ENCODE measurements around the gene KCNE5.
"Not testable (repeated sequence)": the region's sequence is repeated elsewhere in the genome, so short reads cannot be mapped to it uniquely, and the experiment has no call there.

KCNE5 gene, protein sequence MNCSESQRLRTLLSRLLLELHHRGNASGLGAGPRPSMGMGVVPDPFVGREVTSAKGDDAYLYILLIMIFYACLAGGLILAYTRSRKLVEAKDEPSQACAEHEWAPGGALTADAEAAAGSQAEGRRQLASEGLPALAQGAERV

DNA sequence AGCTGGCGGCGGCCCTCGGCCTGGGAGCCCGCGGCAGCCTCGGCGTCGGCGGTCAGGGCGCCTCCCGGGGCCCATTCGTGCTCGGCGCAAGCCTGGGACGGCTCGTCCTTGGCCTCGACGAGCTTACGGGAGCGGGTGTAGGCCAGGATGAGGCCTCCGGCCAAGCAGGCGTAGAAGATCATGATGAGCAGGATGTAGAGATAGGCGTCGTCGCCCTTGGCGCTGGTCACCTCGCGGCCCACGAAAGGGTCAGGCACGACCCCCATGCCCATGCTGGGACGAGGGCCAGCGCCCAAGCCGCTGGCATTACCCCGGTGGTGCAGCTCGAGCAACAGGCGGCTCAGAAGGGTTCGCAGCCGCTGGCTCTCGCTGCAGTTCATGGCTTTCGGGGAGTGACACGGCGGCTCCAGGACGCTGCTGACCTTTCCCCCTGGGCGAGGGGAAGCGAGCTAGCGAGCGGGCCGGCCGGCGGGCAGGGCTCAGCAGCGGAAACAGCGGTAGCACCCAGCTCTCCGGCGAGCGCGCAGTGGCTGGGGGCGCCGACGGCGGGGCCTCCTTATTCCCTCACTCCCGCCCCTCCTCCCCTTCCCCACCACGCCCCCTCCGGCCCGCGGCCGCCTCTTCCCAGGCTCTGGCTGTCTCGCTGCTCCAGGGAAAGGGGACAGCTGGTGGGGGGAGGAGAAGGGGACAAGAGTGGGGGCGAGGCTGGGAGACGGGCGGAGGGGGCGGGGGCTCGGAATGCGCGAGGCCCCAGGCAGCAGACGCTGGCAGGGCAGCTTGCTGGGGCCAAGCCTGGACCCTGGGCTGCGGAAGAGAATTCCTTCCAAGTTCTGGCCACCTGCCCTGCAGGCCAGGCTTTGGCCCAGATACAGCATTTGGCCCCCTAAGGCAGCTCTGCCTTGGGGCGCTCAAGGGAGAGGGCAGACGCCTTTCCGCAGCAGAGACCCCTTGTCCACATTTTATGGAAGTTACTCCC, at the start of gene KCNE5:
Gene KCNE5, minus strand, starts transcription at position 532 of the 976 bp plus-strand sequence. Its CDS starts 152 bp downstream, at position 380.
- no peak within 1 kb of the TSS for H3K27ac ChIP-seq (ENCODE audit: low read depth in 2 of 2, low read length in 2 of 2)
- no peak within 1 kb of the TSS for H3K9ac ChIP-seq (ENCODE audit: low read depth in 1 of 2, low read length in 2 of 2)
- H3K4me3 ChIP-seq (ENCODE audit: low read length in 2 of 2): no peak within 1 kb of the TSS

DNA sequence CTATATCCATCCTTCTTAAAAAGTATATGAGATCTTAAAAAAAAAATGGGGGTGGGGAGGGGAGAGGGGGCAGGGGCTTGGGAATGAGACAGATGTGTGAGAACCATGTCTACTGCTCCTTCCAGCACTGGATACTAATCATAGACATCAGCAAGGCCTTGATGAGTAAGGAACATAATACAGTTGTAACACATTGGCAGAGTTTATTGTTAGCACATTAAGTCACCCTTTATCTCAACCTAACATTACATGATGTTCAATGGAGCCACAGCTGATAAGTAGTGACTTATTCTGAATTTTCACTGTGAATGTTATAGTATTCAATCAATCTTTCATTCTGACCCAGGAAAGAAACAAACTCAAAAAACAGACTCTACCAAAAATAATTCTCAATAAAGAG, 47.3 kb upstream of the KCNE5 start:
- H3K9ac ChIP-seq (ENCODE audit: low read depth in 1 of 2, low read length in 2 of 2): no peak overlapping the region
- H3K27me3 ChIP-seq (ENCODE audit: control insufficient read depth in 2 of 2, insufficient read depth in 2 of 2, low read length in 2 of 2): peaks cover 0 to 4% of the 10 kb centered on the region in 2 donors
- no peaks in the 10 kb centered on the region for H3K4me1 ChIP-seq (ENCODE audit: control insufficient read depth in 2 of 2, insufficient read depth in 2 of 2, low read length in 2 of 2)
- H3K4me3 ChIP-seq (ENCODE audit: low read length in 2 of 2): no peak overlapping the region
- peaks cover 3% of the 10 kb centered on the region in 2 donors for H3K36me3 ChIP-seq (ENCODE audit: control insufficient read depth in 2 of 2, insufficient read depth in 2 of 2, low read length in 2 of 2)
- H3K27ac ChIP-seq (ENCODE audit: low read depth in 2 of 2, low read length in 2 of 2): no peak overlapping the region
- no peaks in the 10 kb centered on the region for H3K9me3 ChIP-seq (ENCODE audit: control insufficient read depth in 2 of 2, low read length in 2 of 2)

More for the DNA sequence above, at the start of gene KCNE5:
- Histone ChIP-seq H3K9me3 (ENCODE audit: control insufficient read depth in 2 of 2, low read length in 2 of 2) (no peaks in the 10 kb centered on the region), H3K27me3 (ENCODE audit: control insufficient read depth in 2 of 2, insufficient read depth in 2 of 2, low read length in 2 of 2) (peaks cover 0 to 2% of the 10 kb centered on the region in 2 donors), H3K36me3 (ENCODE audit: control insufficient read depth in 2 of 2, insufficient read depth in 2 of 2, low read length in 2 of 2) (no peaks in the 10 kb centered on the region), H3K4me1 (ENCODE audit: control insufficient read depth in 2 of 2, insufficient read depth in 2 of 2, low read length in 2 of 2) (no peaks in the 10 kb centered on the region)

DNA sequence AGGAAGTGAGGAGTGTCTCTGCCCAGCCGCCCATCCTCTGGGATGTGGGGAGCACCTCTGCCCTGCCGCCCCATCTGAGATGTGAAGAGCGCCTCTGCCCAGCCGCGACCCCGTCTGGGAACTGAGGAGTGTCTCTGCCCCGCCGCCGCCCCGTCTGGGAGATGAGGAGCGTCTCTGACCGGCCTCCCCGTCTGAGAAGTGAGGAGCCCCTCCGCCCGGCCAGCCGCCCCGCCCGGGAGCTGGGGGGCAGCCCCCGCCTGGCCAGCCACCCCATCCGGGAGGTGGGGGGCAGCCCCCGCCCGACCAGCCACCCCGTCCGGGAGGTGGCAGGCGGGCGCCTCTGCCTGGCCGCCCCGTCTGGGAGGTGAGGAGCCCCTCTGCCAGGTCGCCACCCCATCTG, 46.2 kb upstream of the KCNE5 start:
- not testable (repeated sequence) for H3K36me3 ChIP-seq (ENCODE audit: control insufficient read depth in 2 of 2, insufficient read depth in 2 of 2, low read length in 2 of 2); H3K27me3 ChIP-seq (ENCODE audit: control insufficient read depth in 2 of 2, insufficient read depth in 2 of 2, low read length in 2 of 2); H3K4me3 ChIP-seq (ENCODE audit: low read length in 2 of 2); H3K27ac ChIP-seq (ENCODE audit: low read depth in 2 of 2, low read length in 2 of 2); H3K4me1 ChIP-seq (ENCODE audit: control insufficient read depth in 2 of 2, insufficient read depth in 2 of 2, low read length in 2 of 2); H3K9me3 ChIP-seq (ENCODE audit: control insufficient read depth in 2 of 2, low read length in 2 of 2); H3K9ac ChIP-seq (ENCODE audit: low read depth in 1 of 2, low read length in 2 of 2)

DNA sequence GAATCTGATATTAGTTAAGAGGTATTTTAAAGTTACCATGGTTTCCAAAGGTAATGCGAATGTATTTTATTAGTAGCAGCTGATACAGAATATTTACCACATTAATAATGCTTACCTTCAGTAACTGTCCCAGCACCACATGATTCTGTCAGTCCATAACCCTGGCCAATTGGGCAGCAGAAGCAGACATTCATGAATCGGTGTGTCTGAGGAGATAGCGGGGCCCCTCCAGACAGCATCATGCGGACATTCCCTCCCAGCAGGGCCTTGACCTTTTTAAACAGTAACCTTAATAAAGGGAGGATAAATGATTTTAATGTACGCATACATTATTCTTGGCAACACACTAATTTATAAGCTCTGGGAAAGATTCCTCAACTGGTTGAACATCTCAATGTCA, 43.0 kb upstream of the KCNE5 start:
- Histone ChIP-seq H3K9me3 (ENCODE audit: control insufficient read depth in 2 of 2, low read length in 2 of 2) (no peaks in the 10 kb centered on the region), H3K9ac (ENCODE audit: low read depth in 1 of 2, low read length in 2 of 2) (no peak overlapping the region), H3K36me3 (ENCODE audit: control insufficient read depth in 2 of 2, insufficient read depth in 2 of 2, low read length in 2 of 2) (peaks cover 3 to 6% of the 10 kb centered on the region in 2 donors), H3K27ac (ENCODE audit: low read depth in 2 of 2, low read length in 2 of 2) (no peak overlapping the region), H3K4me1 (ENCODE audit: control insufficient read depth in 2 of 2, insufficient read depth in 2 of 2, low read length in 2 of 2) (no peaks in the 10 kb centered on the region), H3K4me3 (ENCODE audit: low read length in 2 of 2) (no peak overlapping the region), H3K27me3 (ENCODE audit: control insufficient read depth in 2 of 2, insufficient read depth in 2 of 2, low read length in 2 of 2) (peaks cover 0 to 4% of the 10 kb centered on the region in 2 donors)

DNA sequence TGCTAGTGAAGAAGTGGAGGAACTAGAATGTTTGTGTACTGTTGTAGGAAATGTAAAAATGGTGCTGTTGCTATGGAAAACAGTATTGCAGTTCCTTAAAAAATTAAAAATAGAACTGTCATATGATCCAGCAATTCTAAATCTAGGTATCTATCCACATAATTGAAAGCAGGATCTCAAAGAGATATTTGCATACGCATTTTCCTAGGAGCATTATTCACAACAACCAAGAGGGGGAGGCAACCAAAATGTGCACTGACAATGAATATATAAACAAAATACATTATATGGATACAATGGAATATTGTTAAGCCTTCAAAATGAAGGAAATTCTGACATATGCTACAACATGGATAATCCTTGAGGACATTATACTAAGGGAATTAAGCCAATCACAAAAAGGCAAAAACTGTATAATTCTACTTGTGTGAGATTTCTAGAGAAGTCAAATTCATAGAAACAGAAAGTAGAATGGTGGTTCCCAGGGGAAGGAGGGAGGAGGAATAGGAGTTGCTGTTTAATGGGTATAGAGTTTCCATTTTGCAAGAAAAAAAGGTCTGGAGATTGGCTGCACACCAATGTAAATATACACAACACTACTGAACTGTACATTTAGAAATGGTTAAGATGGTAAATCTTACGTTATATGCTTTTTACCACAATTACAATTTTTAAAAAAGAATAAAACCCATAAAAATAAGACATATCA, 35.6 kb upstream of the KCNE5 start:
- Histone ChIP-seq H3K4me1 (ENCODE audit: control insufficient read depth in 2 of 2, insufficient read depth in 2 of 2, low read length in 2 of 2) (no peaks in the 10 kb centered on the region), H3K9ac (ENCODE audit: low read depth in 1 of 2, low read length in 2 of 2) (no peak overlapping the region), H3K27me3 (ENCODE audit: control insufficient read depth in 2 of 2, insufficient read depth in 2 of 2, low read length in 2 of 2) (no peaks in the 10 kb centered on the region), H3K36me3 (ENCODE audit: control insufficient read depth in 2 of 2, insufficient read depth in 2 of 2, low read length in 2 of 2) (peaks cover 0 to 6% of the 10 kb centered on the region in 2 donors), H3K4me3 (ENCODE audit: low read length in 2 of 2) (no peak overlapping the region), H3K9me3 (ENCODE audit: control insufficient read depth in 2 of 2, low read length in 2 of 2) (no peaks in the 10 kb centered on the region), H3K27ac (ENCODE audit: low read depth in 2 of 2, low read length in 2 of 2) (no peak overlapping the region)

DNA sequence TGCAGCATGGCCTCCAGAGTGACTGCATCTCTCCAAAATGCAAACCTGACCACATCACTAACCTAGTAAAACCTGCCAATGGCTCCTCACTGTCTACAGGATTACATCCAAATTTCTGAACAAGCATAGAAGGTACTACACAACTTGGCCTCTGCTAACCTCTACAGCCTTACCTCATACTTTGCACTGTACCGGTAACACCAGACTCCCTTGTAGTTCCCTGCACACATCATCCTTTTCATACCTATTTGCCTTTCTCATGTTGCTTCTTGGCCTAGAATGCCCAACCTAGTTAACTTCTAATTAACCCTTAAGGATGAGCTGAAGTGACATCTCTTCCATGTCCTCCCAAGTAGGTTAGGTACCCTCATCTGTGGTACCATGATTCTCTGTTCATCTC, 33.4 kb upstream of the KCNE5 start:
- Histone ChIP-seq H3K4me3 (ENCODE audit: low read length in 2 of 2) (no peak overlapping the region), H3K9me3 (ENCODE audit: control insufficient read depth in 2 of 2, low read length in 2 of 2) (no peaks in the 10 kb centered on the region), H3K27me3 (ENCODE audit: control insufficient read depth in 2 of 2, insufficient read depth in 2 of 2, low read length in 2 of 2) (no peaks in the 10 kb centered on the region), H3K4me1 (ENCODE audit: control insufficient read depth in 2 of 2, insufficient read depth in 2 of 2, low read length in 2 of 2) (no peaks in the 10 kb centered on the region), H3K9ac (ENCODE audit: low read depth in 1 of 2, low read length in 2 of 2) (no peak overlapping the region), H3K27ac (ENCODE audit: low read depth in 2 of 2, low read length in 2 of 2) (no peak overlapping the region), H3K36me3 (ENCODE audit: control insufficient read depth in 2 of 2, insufficient read depth in 2 of 2, low read length in 2 of 2) (peaks cover 0 to 6% of the 10 kb centered on the region in 2 donors)

DNA sequence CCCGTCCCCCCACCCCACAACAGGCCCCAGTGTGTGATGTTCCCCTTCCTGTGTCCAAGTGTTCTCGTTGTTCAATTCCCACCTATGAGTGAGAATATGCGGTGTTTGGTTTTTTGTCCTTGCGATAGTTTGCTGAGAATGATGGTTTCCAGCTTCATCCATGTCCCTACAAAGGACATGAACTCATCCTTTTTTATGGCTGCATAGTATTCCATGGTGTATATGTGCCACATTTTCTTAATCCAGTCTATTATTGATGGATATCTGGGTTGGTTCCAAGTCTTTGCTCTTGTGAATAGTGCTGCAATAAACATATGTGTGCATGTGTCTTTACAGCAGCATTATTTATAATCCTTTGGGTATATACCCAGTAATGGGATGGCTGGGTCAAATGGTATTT, 32.4 kb upstream of the KCNE5 start:
- H3K27ac ChIP-seq (ENCODE audit: low read depth in 2 of 2, low read length in 2 of 2); H3K4me3 ChIP-seq (ENCODE audit: low read length in 2 of 2); H3K9me3 ChIP-seq (ENCODE audit: control insufficient read depth in 2 of 2, low read length in 2 of 2); H3K36me3 ChIP-seq (ENCODE audit: control insufficient read depth in 2 of 2, insufficient read depth in 2 of 2, low read length in 2 of 2); H3K27me3 ChIP-seq (ENCODE audit: control insufficient read depth in 2 of 2, insufficient read depth in 2 of 2, low read length in 2 of 2); H3K4me1 ChIP-seq (ENCODE audit: control insufficient read depth in 2 of 2, insufficient read depth in 2 of 2, low read length in 2 of 2); H3K9ac ChIP-seq (ENCODE audit: low read depth in 1 of 2, low read length in 2 of 2): not testable (repeated sequence)

DNA sequence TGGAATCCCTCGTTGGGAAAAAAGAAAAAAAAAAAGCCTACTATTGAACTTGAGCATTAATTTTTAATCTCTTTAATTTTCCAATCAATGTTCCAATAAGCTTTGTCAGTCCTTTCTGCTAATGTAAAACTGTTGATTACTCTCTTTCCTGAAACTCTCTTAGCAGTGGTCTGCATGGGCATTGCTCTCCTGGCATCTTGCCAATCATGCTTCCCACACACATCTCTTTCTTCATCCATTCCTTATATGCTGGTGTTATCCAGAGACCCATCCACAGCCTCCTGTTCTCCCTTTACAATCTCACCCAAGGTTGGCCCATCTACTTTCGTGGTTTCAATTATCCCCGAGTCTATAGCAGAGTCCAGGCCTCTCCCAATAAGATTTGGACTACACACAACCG, 31.8 kb upstream of the KCNE5 start:
- H3K9me3 ChIP-seq (ENCODE audit: control insufficient read depth in 2 of 2, low read length in 2 of 2): no peaks in the 10 kb centered on the region
- no peaks in the 10 kb centered on the region for H3K4me1 ChIP-seq (ENCODE audit: control insufficient read depth in 2 of 2, insufficient read depth in 2 of 2, low read length in 2 of 2)
- no peak overlapping the region for H3K9ac ChIP-seq (ENCODE audit: low read depth in 1 of 2, low read length in 2 of 2)
- H3K36me3 ChIP-seq (ENCODE audit: control insufficient read depth in 2 of 2, insufficient read depth in 2 of 2, low read length in 2 of 2): peaks cover 0 to 6% of the 10 kb centered on the region in 2 donors
- no peak overlapping the region for H3K27ac ChIP-seq (ENCODE audit: low read depth in 2 of 2, low read length in 2 of 2)
- H3K4me3 ChIP-seq (ENCODE audit: low read length in 2 of 2): no peak overlapping the region
- H3K27me3 ChIP-seq (ENCODE audit: control insufficient read depth in 2 of 2, insufficient read depth in 2 of 2, low read length in 2 of 2): no peaks in the 10 kb centered on the region

DNA sequence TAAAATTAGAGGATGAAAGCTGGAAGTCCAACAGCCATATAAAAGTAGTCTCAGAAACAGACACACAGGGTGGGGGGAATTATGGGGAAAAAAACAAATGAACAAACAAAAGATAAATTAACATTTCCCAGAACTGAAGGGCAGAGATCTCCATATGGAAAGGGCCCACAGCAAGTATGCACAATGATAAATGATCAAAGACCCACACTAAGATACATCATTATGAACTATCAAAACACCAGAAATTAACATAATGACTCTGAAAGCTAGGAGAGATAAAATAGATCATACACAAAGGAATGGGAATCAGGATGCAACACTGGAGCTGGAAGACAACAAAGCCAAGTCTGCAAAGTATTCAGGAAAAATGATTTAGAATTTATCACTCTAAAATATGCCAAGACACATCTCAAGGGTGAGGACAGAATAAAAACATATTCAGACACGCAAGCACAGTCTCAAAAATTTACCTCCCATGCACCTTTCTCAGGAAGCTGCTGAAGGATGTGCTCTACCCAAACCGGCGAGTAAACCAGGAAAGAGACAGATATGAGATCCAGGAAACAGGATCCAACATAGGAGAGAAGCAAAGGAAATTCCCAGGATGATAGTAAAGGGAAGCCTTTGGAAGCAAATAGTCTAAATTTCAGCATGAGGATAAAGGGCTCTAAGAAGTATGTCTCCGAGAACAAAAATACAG, 30.7 kb upstream of the KCNE5 start:
- no peak overlapping the region for H3K9ac ChIP-seq (ENCODE audit: low read depth in 1 of 2, low read length in 2 of 2)
- H3K4me1 ChIP-seq (ENCODE audit: control insufficient read depth in 2 of 2, insufficient read depth in 2 of 2, low read length in 2 of 2): no peaks in the 10 kb centered on the region
- H3K27me3 ChIP-seq (ENCODE audit: control insufficient read depth in 2 of 2, insufficient read depth in 2 of 2, low read length in 2 of 2): no peaks in the 10 kb centered on the region
- H3K36me3 ChIP-seq (ENCODE audit: control insufficient read depth in 2 of 2, insufficient read depth in 2 of 2, low read length in 2 of 2): peaks cover 0 to 6% of the 10 kb centered on the region in 2 donors
- no peak overlapping the region for H3K27ac ChIP-seq (ENCODE audit: low read depth in 2 of 2, low read length in 2 of 2)
- H3K9me3 ChIP-seq (ENCODE audit: control insufficient read depth in 2 of 2, low read length in 2 of 2): no peaks in the 10 kb centered on the region
- H3K4me3 ChIP-seq (ENCODE audit: low read length in 2 of 2): no peak overlapping the region
